ENCODE measurements around the gene RNF144A. TPM values are rescaled to one million over a fixed set of nuclear protein-coding genes. Genes with fewer than 3 reads are reported as not detected.

The RNF144A gene
- total RNA-seq, 3 donors from 2014 or later: 10.8 to 17.1 (median 11.6) TPM

- no peaks in the 10 kb centered on the region for H3K27me3 ChIP-seq
- intact Hi-C loops (cut with DNase I; ENCODE audit: low total_unique reads): loop anchor here (10.0 kb wide), 1 partner anchor 95 kb away; the partner anchor contains the start of gene RNF144A
- TF ChIP-seq POLR2A (IDR thresholded peaks at IDR 0.05) (no peak), POLR2AphosphoS5 (IDR thresholded peaks at IDR 0.05) (no peak)
- TF ChIP-seq, protein P1, sequence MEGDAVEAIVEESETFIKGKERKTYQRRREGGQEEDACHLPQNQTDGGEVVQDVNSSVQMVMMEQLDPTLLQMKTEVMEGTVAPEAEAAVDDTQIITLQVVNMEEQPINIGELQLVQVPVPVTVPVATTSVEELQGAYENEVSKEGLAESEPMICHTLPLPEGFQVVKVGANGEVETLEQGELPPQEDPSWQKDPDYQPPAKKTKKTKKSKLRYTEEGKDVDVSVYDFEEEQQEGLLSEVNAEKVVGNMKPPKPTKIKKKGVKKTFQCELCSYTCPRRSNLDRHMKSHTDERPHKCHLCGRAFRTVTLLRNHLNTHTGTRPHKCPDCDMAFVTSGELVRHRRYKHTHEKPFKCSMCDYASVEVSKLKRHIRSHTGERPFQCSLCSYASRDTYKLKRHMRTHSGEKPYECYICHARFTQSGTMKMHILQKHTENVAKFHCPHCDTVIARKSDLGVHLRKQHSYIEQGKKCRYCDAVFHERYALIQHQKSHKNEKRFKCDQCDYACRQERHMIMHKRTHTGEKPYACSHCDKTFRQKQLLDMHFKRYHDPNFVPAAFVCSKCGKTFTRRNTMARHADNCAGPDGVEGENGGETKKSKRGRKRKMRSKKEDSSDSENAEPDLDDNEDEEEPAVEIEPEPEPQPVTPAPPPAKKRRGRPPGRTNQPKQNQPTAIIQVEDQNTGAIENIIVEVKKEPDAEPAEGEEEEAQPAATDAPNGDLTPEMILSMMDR (IDR thresholded peaks at IDR 0.05): no peak
- H3K4me1 ChIP-seq: peaks cover 8 to 12% of the 10 kb centered on the region in 2 donors
- no peaks in the 10 kb centered on the region for H3K9me3 ChIP-seq
- H3K36me3 ChIP-seq: no peaks in the 10 kb centered on the region
- peak overlapping the region; percentile 71 to 86 for H3K27ac ChIP-seq
- H3K4me3 ChIP-seq: no peak overlapping the region
- no peak for DNase-seq (ENCODE audit: low spot score in 2 of 2)
These were observed 92.1 kb downstream of the RNF144A start for GRCh38 chr2:7009207-7009911.

DNA sequence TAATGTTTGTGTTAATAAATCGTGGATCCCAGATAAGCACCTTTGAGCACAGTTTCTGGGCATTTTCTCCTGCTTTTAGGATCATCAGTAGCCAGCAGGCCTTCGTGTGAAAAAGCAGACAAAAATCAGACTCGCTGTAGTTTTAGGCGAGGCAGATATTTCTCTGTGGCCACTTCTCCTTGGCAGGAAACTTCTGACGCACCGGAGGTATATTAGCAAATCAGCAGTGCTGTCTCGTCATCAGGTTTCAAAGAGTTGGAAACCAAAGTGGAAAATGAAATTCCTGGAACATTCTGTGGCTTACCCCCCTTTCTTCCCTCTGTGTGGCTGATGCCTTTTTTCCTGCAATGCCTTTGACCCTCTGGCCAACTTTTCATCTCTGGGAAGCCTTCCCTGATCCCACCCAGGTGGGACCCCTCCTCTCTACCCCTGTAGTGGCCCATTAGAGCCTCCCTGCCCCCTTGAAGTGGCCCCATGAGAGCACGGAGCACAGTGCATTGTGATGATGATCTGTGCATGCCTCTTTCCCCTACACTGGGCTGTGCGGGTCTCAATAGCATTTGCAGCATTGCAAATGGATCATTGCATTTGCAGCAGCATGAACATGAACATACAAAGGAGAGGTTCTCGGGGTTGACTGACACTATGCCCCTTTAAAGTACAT, 93.3 kb downstream of the RNF144A start:
- DNase-seq (ENCODE audit: low spot score in 2 of 2): no peak
- Histone ChIP-seq H3K36me3 (no peaks in the 10 kb centered on the region), H3K27ac (peak overlapping the region; percentile 71 to 85), H3K27me3 (no peaks in the 10 kb centered on the region), H3K4me1 (peaks cover 8 to 12% of the 10 kb centered on the region in 2 donors), H3K4me3 (no peak overlapping the region), H3K9me3 (no peaks in the 10 kb centered on the region)
- intact Hi-C loops (cut with DNase I; ENCODE audit: low total_unique reads): no loop called here
- no peak for TF ChIP-seq POLR2A (IDR thresholded peaks at IDR 0.05)
- TF ChIP-seq, protein P1 (IDR thresholded peaks at IDR 0.05): no peak
- TF ChIP-seq POLR2AphosphoS5 (IDR thresholded peaks at IDR 0.05): peak; percentile 19 to 83 (median 52)

GRCh38 chr2:7011356-7012083, 94.3 kb downstream of the RNF144A start:
- TF ChIP-seq, protein P1 (IDR thresholded peaks at IDR 0.05): no peak
- TF ChIP-seq POLR2AphosphoS5 (IDR thresholded peaks at IDR 0.05) (no peak), POLR2A (IDR thresholded peaks at IDR 0.05) (no peak)
- H3K36me3 ChIP-seq: no peaks in the 10 kb centered on the region
- H3K4me3 ChIP-seq: no peak overlapping the region
- intact Hi-C loops (cut with DNase I; ENCODE audit: low total_unique reads): no loop called here
- no peak for DNase-seq (ENCODE audit: low spot score in 2 of 2)
- no peaks in the 10 kb centered on the region for H3K9me3 ChIP-seq
- H3K27me3 ChIP-seq: no peaks in the 10 kb centered on the region
- peak overlapping the region in 1 of 2 donors; percentile 0 for H3K27ac ChIP-seq
- peaks cover 8 to 12% of the 10 kb centered on the region in 2 donors for H3K4me1 ChIP-seq

GRCh38 chr2:7012141-7012764, 95.0 kb downstream of the RNF144A start:
- no peak for TF ChIP-seq POLR2AphosphoS5 (IDR thresholded peaks at IDR 0.05)
- TF ChIP-seq, protein P1 (IDR thresholded peaks at IDR 0.05): no peak
- no peak for TF ChIP-seq POLR2A (IDR thresholded peaks at IDR 0.05)
- DNase-seq (ENCODE audit: low spot score in 2 of 2): no peak
- H3K4me1 ChIP-seq: peaks cover 8 to 12% of the 10 kb centered on the region in 2 donors
- H3K36me3 ChIP-seq: no peaks in the 10 kb centered on the region
- peak overlapping the region in 1 of 2 donors; percentile 30 for H3K27ac ChIP-seq
- intact Hi-C loops (cut with DNase I; ENCODE audit: low total_unique reads): no loop called here
- H3K4me3 ChIP-seq: no peak overlapping the region
- H3K27me3 ChIP-seq: no peaks in the 10 kb centered on the region
- no peaks in the 10 kb centered on the region for H3K9me3 ChIP-seq

Measured in breast epithelium (tissue), 4 donors.